ENCODE data around the gene CDH4. TPM values are rescaled to one million over a fixed set of nuclear protein-coding genes. Genes with fewer than 3 reads are reported as not detected.

CDH4 gene
- total and polyA plus RNA-seq, 2 of the 13 experiments (the other 11 are each of a cell fraction or from before 2014, with no cell fraction given): not detected

GRCh38 chr20:61890210-61890609 lies 638.1 kb downstream of the CDH4 start (continued):
- TF ChIP-seq PHB2 (IDR thresholded peaks at IDR 0.05; ENCODE audit: partially characterized antibody) (peak; percentile 65), POLR2AphosphoS5 (IDR thresholded peaks at IDR 0.05; ENCODE audit: low read depth, low read length) (no peak), MAFG (CRISPR knock-in tag; IDR thresholded peaks at IDR 0.05) (no peak), ZNF83 (CRISPR knock-in tag; IDR thresholded peaks at IDR 0.05; ENCODE audit: borderline replicate concordance) (no peak), ZBTB4 (CRISPR knock-in tag; IDR thresholded peaks at IDR 0.05; ENCODE audit: borderline replicate concordance) (no peak), GMEB1 (CRISPR knock-in tag; IDR thresholded peaks at IDR 0.05; ENCODE audit: borderline replicate concordance) (no peak), KDM3A (CRISPR knock-in tag; IDR thresholded peaks at IDR 0.05; ENCODE audit: low read depth) (no peak), ZSCAN22 (CRISPR knock-in tag; IDR thresholded peaks at IDR 0.05) (no peak), GATAD2A (CRISPR knock-in tag; IDR thresholded peaks at IDR 0.05) (no peak), PHF21A (CRISPR knock-in tag; IDR thresholded peaks at IDR 0.05) (no peak), MTF1 (CRISPR knock-in tag; IDR thresholded peaks at IDR 0.05) (no peak), LBX2 (CRISPR knock-in tag; IDR thresholded peaks at IDR 0.05; ENCODE audit: borderline replicate concordance) (no peak), DNMT1 (CRISPR knock-in tag; IDR thresholded peaks at IDR 0.05) (no peak)
- TF ChIP-seq, protein P1, sequence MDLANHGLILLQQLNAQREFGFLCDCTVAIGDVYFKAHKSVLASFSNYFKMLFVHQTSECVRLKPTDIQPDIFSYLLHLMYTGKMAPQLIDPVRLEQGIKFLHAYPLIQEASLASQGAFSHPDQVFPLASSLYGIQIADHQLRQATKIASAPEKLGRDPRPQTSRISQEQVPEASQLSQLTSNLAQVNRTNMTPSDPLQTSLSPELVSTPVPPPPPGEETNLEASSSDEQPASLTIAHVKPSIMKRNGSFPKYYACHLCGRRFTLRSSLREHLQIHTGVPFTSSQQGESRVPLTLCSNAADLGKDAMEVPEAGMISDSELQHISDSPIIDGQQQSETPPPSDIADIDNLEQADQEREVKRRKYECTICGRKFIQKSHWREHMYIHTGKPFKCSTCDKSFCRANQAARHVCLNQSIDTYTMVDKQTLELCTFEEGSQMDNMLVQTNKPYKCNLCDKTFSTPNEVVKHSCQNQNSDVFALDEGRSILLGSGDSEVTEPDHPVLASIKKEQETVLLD (CRISPR knock-in tag; IDR thresholded peaks at IDR 0.05; ENCODE audit: low read depth): no peak
- TF ChIP-seq, protein P2, sequence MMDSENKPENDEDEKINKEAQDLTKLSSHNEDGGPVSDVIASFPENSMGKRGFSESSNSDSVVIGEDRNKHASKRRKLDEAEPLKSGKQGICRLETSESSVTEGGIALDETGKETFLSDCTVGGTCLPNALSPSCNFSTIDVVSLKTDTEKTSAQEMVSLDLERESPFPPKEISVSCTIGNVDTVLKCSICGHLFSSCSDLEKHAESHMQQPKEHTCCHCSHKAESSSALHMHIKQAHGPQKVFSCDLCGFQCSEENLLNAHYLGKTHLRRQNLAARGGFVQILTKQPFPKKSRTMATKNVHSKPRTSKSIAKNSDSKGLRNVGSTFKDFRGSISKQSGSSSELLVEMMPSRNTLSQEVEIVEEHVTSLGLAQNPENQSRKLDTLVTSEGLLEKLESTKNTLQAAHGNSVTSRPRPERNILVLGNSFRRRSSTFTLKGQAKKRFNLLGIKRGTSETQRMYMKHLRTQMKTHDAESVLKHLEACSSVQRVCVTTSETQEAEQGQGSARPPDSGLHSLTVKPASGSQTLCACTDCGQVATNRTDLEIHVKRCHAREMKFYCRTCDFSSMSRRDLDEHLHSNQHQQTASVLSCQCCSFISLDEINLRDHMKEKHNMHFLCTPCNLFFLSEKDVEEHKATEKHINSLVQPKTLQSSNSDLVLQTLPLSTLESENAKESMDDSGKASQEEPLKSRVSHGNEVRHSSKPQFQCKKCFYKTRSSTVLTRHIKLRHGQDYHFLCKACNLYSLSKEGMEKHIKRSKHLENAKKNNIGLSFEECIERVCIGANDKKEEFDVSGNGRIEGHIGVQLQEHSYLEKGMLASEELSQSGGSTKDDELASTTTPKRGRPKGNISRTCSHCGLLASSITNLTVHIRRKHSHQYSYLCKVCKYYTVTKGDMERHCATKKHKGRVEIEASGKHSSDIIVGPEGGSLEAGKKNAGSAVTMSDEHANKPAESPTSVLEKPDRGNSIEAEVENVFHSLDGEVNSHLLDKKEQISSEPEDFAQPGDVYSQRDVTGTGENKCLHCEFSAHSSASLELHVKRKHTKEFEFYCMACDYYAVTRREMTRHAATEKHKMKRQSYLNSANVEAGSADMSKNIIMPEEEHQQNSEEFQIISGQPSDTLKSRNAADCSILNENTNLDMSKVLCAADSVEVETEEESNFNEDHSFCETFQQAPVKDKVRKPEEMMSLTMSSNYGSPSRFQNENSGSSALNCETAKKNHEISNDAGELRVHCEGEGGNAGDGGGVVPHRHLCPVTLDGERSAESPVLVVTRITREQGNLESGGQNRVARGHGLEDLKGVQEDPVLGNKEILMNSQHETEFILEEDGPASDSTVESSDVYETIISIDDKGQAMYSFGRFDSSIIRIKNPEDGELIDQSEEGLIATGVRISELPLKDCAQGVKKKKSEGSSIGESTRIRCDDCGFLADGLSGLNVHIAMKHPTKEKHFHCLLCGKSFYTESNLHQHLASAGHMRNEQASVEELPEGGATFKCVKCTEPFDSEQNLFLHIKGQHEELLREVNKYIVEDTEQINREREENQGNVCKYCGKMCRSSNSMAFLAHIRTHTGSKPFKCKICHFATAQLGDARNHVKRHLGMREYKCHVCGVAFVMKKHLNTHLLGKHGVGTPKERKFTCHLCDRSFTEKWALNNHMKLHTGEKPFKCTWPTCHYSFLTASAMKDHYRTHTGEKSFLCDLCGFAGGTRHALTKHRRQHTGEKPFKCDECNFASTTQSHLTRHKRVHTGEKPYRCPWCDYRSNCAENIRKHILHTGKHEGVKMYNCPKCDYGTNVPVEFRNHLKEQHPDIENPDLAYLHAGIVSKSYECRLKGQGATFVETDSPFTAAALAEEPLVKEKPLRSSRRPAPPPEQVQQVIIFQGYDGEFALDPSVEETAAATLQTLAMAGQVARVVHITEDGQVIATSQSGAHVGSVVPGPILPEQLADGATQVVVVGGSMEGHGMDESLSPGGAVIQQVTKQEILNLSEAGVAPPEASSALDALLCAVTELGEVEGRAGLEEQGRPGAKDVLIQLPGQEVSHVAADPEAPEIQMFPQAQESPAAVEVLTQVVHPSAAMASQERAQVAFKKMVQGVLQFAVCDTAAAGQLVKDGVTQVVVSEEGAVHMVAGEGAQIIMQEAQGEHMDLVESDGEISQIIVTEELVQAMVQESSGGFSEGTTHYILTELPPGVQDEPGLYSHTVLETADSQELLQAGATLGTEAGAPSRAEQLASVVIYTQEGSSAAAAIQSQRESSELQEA (CRISPR knock-in tag; IDR thresholded peaks at IDR 0.05; ENCODE audit: not compliant biosample characterization): no peak

Measured in HepG2 (cell line).